ENCODE measurements around the gene MC4R. TPM values are rescaled to one million over a fixed set of nuclear protein-coding genes. Genes with fewer than 3 reads are reported as not detected.
A peak's percentile ranks its signal among the peaks of the same experiment; 100 is the strongest.

The MC4R gene
- total RNA-seq, 1 donor from 2014 or later: 0.15 TPM

DNA sequence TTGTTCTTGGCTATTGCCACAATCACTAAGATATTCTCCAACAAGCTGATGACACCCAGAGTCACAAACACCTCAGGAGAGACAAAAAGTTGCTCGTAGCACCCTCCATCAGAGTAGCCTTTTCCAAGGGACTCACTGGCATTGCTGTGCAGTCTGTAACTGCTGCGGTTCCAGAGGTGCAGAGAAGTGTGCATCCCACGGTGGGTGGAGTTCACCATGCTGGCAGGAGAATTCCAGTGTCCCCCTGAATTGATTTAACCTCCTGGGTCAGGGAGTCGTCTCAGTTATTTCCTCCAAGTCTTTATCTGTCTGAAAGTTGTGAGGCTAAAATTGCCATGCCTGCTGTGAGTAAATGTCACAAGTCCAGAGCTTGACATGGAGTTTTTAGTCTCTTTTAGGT is 443 bp downstream of the MC4R start:
- H3K9ac ChIP-seq: no peak overlapping the region
- no peak overlapping the region for H3K4me2 ChIP-seq
- H3K4me1 Mint-ChIP-seq: peaks cover 19% of the 10 kb centered on the region
- no peaks in the 10 kb centered on the region for H3K9me3 Mint-ChIP-seq
- DNase-seq (ENCODE audit: low spot score): no peak
- no peaks in the 10 kb centered on the region for H3K27me3 ChIP-seq
- peak overlapping the region; percentile 75 for H3K4me3 Mint-ChIP-seq
- H3K36me3 ChIP-seq: no peaks in the 10 kb centered on the region
- peak overlapping the region; percentile 81 for H2AFZ ChIP-seq (replicated peaks)
- no peaks in the 10 kb centered on the region for H3K79me2 ChIP-seq (ENCODE audit: low read depth)
- H3K27me3 Mint-ChIP-seq (ENCODE audit: insufficient read depth, low read depth): no peaks in the 10 kb centered on the region
- no peak for TF ChIP-seq EZH2phosphoT487 (IDR thresholded peaks at IDR 0.05)
- TF ChIP-seq EZH2 (IDR thresholded peaks at IDR 0.05): no peak
- TF ChIP-seq, protein P1, sequence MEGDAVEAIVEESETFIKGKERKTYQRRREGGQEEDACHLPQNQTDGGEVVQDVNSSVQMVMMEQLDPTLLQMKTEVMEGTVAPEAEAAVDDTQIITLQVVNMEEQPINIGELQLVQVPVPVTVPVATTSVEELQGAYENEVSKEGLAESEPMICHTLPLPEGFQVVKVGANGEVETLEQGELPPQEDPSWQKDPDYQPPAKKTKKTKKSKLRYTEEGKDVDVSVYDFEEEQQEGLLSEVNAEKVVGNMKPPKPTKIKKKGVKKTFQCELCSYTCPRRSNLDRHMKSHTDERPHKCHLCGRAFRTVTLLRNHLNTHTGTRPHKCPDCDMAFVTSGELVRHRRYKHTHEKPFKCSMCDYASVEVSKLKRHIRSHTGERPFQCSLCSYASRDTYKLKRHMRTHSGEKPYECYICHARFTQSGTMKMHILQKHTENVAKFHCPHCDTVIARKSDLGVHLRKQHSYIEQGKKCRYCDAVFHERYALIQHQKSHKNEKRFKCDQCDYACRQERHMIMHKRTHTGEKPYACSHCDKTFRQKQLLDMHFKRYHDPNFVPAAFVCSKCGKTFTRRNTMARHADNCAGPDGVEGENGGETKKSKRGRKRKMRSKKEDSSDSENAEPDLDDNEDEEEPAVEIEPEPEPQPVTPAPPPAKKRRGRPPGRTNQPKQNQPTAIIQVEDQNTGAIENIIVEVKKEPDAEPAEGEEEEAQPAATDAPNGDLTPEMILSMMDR (IDR thresholded peaks at IDR 0.05): no peak
- H3F3A ChIP-seq (ENCODE audit: low read depth): no peaks in the 10 kb centered on the region
- H3K4me3 ChIP-seq: no peak overlapping the region
- no peak overlapping the region for H3K27ac ChIP-seq
- peaks cover 7% of the 10 kb centered on the region for H3K4me1 ChIP-seq
- no peaks in the 10 kb centered on the region for H3K9me3 ChIP-seq (ENCODE audit: low read depth)
- no peak overlapping the region for H3K27ac Mint-ChIP-seq
- H3K36me3 Mint-ChIP-seq: no peaks in the 10 kb centered on the region
- H4K20me1 ChIP-seq (ENCODE audit: low read depth): no peaks in the 10 kb centered on the region

DNA sequence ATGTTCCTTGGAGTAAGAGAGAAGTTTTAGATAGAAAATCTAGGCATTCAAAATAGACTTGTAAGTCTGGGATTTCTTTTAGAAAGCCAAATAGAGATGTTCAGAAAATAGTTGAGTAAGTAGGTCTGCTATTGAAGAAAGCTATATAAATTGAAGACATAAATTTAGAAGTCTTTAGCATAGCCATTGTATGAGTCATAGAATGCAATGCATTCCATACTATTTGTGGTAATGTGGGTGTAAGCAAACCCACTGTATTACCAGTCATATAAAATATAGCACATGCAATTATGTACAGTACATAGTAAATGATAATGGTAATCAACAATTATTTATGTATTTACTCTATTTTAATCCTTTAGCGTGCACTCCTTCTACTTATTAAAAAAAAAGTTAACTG is 14.1 kb downstream of the MC4R start:
- H3K27ac ChIP-seq: no peak overlapping the region
- no peaks in the 10 kb centered on the region for H3K79me2 ChIP-seq (ENCODE audit: low read depth)
- Mint-ChIP-seq H3K4me1 (no peaks in the 10 kb centered on the region), H3K36me3 (no peaks in the 10 kb centered on the region), H3K27me3 (ENCODE audit: insufficient read depth, low read depth) (no peaks in the 10 kb centered on the region), H3K4me3 (no peak overlapping the region), H3K9me3 (no peaks in the 10 kb centered on the region), H3K27ac (no peak overlapping the region)
- H2AFZ ChIP-seq (replicated peaks): no peak overlapping the region
- no peak overlapping the region for H3K4me3 ChIP-seq
- TF ChIP-seq, protein P1 (IDR thresholded peaks at IDR 0.05): no peak
- no peak for TF ChIP-seq EZH2 (IDR thresholded peaks at IDR 0.05)
- no peak for TF ChIP-seq EZH2phosphoT487 (IDR thresholded peaks at IDR 0.05)
- no peaks in the 10 kb centered on the region for H3K36me3 ChIP-seq
- H3K9me3 ChIP-seq (ENCODE audit: low read depth): no peaks in the 10 kb centered on the region
- no peaks in the 10 kb centered on the region for H3K27me3 ChIP-seq
- H4K20me1 ChIP-seq (ENCODE audit: low read depth): no peaks in the 10 kb centered on the region
- H3K9ac ChIP-seq: no peak overlapping the region
- DNase-seq (ENCODE audit: low spot score): no peak
- no peaks in the 10 kb centered on the region for H3F3A ChIP-seq (ENCODE audit: low read depth)
- H3K4me1 ChIP-seq: no peaks in the 10 kb centered on the region
- no peak overlapping the region for H3K4me2 ChIP-seq

DNA sequence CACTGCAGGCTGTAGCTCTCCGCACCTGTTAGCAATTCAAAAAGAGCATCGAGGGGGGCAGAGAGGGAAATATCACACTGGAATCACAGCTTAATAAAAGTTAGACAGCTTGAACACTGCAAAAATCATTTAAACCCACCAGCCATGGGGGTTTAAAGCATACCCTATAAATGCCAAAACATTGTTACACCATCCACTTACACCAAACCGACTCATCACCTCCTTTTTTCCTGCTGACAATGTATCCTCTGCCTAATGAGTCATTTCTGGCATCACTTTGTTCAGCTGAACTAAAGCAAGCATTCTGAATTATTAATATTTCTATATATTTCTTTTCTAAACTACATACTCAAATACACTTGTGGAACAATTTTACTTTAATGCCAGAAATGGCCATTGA is 21.6 kb downstream of the MC4R start:
- DNase-seq (ENCODE audit: low spot score): no peak
- H3K36me3 Mint-ChIP-seq: no peaks in the 10 kb centered on the region
- TF ChIP-seq EZH2 (IDR thresholded peaks at IDR 0.05) (no peak), EZH2phosphoT487 (IDR thresholded peaks at IDR 0.05) (no peak)
- TF ChIP-seq, protein P1 (IDR thresholded peaks at IDR 0.05): no peak
- peaks cover 3% of the 10 kb centered on the region for H3K9me3 Mint-ChIP-seq
- H3K9ac ChIP-seq: no peak overlapping the region
- no peak overlapping the region for H3K27ac Mint-ChIP-seq
- H3F3A ChIP-seq (ENCODE audit: low read depth): no peaks in the 10 kb centered on the region
- no peak overlapping the region for H3K27ac ChIP-seq
- H3K27me3 Mint-ChIP-seq (ENCODE audit: insufficient read depth, low read depth): no peaks in the 10 kb centered on the region
- H3K4me1 Mint-ChIP-seq: peaks cover 6% of the 10 kb centered on the region
- H3K4me1 ChIP-seq: no peaks in the 10 kb centered on the region
- no peak overlapping the region for H3K4me2 ChIP-seq
- H2AFZ ChIP-seq (replicated peaks): no peak overlapping the region
- H3K4me3 Mint-ChIP-seq: no peak overlapping the region
- H4K20me1 ChIP-seq (ENCODE audit: low read depth): no peaks in the 10 kb centered on the region
- H3K9me3 ChIP-seq (ENCODE audit: low read depth): no peaks in the 10 kb centered on the region
- no peaks in the 10 kb centered on the region for H3K79me2 ChIP-seq (ENCODE audit: low read depth)
- H3K27me3 ChIP-seq: no peaks in the 10 kb centered on the region
- H3K4me3 ChIP-seq: no peak overlapping the region
- H3K36me3 ChIP-seq: no peaks in the 10 kb centered on the region
